ENCODE results near the gene EIF4EBP2.

The EIF4EBP2 gene

DNA sequence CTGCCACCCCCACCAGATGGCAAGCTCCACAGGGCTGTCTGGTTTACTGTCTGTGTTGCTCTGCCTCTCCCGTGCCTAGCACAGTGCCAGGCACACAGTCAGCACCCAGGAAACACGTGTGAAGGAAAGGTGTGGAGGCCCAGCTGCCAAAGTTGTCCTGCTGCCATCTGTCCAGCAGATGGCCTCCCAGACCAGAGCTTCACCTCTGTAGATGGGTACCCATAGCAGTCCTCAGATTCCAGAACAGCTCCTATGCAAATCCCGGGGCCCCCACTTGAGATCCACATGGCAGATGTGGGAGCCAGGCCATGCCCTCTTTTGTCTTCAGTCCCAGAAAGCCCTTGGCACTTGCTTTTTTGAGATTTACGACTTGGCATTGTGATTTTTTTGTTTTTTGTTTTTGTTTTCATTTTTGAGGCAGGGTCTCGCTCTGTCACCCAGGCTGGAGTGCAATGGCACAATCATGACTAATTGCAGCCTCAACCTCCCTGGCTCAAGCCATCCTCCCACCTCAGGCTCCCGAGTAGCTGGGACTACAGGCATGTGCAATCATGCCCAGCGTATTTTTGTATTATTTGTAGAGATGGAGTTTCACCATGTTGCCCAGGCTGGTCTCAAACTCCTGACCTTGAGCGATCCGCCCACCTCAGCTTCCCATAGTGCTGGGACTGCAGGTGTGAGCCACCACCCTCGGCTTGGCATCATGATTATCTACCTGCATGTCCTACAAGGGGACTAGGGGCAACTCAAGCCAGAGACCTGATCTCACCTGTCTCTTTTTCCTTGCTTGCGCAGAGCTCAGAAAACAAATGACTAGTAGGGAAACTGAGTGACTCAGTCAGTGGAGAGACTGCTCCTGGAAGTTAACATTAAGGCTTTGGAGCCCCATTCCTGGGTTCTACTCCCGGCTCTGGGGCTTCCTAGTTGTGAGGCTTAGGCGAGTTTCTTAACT lies 57.7 kb downstream of the EIF4EBP2 start:
- DNase-seq (ENCODE audit: low read depth) = no peak

DNA sequence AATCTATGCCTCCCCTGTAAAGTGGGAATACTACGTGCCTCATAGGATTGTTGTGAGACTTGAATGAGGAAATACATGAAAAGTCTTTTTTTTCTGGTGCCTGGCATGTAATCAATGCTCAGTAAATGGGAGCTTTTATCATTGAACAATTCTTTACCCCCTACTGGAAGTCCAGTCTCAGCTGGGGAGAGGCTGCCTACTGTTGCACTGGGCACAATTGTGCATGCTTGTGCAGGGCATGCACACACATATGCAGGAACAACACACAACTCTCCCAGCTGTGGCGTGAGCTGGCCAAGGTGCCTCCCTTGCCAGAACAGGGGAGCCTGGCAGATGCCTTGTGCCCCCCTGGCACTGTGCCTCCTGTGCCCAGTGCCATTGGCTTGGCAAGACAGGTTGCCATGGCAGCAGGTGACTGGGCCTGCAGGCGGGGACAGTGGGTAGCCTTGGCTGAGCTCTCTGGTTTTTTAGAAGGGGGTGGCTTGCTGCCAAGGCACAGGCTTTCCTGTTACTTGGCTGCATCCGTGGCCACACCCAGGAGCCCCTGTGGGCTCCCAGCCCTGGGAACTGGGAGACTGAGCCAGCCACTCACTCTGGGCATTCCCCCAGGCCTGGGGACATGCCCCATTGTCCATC lies 58.5 kb downstream of the EIF4EBP2 start:
- no peak for DNase-seq (ENCODE audit: low read depth)

DNA sequence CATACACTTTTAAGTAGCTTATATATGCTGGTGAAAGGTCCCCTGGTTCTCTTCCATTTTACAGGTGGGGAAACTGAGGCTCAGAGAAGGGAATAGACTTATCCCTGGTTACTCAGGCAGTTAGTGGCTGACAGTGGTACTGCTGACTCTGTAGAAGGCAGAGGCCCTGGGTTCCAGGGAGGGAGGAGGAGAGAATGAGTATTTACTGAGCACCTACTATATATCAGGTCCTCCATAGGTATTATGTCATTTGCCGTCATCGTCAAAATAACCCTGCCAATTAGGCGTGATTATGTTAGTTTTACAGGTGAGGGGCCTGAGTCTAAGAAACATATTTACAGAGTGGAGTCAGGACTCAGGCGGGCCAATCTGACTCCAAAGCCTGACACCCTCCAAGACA lies 61.3 kb downstream of the EIF4EBP2 start:
- no peak for DNase-seq (ENCODE audit: low read depth)

DNA sequence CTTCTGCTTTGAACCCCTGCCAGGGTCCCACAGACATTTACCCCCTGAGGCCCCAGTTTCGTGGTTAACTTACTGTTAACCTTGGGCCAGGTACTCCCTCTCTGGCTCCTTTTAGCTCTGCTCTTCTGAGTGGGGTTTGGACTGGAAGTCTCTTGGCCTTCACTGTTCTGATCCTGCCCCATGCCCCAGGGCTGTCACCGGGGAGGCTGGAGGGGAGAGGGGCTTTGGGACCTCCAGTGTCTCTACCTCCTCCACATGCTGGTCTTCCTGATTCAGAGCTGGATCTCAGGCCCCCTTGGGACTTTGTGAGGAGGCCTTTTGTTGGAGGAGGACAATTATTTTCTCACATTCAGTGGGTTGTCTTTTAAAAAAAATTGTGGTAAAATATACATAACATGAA lies 61.9 kb downstream of the EIF4EBP2 start:
- DNase-seq (ENCODE audit: low read depth) = no peak

DNA sequence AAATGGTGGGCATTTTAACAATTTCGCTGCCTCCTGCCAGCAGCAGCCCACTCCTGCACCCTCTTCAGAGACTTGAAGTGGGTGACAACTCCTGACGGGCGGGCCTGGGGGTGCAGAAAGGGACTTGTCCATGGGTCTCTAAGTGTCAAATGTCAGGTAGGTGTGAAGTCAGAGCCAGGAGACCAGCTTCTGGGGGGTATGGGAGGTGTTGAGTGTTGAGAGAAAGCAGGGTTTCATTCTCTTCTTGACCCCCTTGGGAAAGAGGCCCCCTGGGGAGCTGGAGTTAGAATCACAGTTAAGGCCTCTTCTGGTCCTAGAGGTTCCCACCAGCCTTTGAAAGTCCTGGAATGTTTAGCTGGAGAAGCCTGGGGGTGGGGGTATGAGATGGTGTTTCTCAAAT lies 63.0 kb downstream of the EIF4EBP2 start:
- DNase-seq (ENCODE audit: low read depth) = no peak

DNA sequence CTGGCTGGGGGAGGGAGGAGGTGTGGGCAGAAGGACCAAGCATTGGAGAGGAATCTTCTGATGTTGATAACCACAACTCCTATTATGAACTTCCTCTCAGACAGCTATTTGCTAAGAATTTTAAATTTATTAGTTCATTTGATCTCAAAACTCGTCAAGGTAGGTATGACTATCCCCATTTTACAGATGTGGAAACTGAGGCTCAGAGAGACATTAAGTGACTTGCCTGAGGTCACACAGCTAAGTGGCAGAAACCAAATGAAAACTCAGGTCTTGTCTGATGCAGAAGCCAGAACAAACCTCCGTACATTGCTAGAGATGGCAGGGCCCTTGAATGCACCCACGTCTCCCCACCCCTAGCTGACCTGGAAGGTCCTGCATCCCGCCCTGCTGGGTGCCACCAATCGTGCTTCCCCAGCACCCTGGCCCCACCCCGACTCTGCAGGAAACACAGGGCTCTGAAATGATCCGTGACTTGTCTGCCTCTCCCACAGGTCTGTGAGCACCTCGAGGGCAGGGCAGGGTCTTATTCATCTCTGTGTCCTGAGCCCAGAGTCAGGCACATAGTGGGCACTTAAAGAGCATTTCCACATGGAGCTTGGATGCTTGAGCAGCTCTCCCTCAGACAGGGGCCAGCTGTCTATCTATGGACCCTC lies 69.0 kb downstream of the EIF4EBP2 start:
- no peak for DNase-seq (ENCODE audit: low read depth)

DNA sequence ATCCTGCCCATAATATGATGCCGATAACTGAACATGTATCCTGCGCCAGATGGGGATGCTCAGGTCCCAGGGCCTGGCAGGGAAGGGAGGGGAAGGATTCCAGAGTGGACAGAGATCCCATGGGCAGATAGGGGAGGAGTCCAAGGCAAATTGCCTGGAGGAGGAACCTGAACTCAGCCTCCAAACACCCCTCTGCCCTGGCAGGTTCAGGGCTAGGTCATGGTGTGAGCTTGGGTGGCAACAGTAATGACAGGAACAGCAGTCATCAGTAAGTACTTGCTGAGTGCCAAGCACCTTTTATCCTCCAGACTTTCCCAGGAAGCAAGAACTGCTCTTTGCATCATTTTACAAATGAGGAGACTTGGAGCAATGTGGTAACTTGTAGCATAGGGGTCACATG lies 70.8 kb downstream of the EIF4EBP2 start:
- DNase-seq (ENCODE audit: low read depth) = no peak

DNA sequence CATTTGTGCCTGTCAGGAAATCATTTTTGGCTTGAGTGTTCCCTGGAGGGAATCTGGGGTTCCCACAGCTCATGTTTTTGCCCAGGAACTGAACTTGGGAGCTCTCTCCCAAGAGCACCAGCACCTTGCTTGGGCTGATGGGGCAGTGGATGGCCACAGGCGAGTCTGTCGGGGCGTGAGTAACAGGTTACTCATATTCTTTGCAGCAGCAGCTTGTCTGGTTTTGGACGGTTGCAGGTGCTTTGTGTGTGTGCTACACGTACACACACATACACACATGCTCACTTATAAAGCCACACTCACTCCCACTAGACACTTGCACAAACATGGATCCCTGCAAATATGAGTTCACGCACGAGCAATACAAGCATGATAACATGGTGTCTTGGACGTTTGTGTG lies 71.7 kb downstream of the EIF4EBP2 start:
- no peak for DNase-seq (ENCODE audit: low read depth)

DNA sequence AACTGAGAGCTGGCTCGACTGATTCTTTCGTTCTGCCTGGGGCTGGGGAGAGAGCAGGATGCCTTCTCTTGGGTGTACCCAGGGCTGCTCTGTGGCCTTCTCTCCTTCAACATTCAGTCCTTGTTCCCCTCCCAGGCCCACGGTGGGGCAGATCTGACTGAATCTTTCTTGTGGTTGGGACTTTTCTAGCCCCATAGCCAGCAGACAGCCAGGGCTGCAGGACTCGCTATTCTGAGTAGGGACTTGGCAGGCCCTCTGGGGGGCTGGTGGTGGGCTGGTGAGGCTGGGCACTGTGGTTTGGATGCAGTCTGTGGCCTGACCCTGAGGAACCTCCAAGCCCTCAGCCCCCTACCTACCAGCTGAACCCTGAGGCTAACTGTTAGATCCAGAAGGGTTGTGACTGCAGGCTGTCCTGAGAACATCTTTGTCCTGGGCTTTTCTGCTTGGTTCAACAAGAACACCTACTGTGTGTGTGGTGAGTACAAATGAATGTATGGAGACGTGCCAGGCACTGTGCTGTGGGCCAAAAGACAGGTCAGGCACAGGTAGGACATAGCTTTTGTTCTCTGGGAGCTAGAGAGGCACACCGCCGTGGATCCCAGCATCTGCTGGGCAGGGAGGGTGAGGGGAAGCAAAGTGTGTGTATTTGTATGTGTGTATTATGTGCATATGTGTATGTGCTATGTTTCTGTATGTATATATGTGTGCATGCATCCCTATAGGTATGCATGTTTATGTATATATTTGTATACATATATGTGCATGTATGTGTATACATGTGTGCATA lies 72.5 kb downstream of the EIF4EBP2 start:
- no peak for DNase-seq (ENCODE audit: low read depth)

DNA sequence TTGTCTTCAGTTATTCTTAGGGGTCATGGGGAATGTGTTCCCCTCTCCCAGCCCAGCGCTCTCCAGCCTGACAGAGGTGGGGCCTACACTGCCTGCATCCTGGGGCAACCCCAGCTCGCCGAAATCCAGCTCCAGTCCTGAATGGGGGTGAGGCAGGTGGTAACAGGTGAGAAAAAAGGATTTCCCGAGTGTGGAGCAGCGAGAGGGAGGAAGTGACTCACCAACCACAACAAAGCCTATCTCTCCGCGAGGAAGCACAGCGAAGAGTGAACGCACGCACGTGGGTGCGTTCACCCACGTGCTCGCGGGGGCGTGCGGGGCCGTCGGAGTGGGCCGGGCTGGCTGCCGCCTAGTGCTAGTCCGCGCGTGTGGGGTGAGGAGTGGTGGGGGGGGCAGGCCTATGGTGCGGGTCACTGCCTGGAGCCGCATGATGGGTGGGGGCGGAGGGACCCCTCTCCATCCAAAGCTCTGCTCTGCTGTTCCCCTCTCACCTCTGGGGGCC lies 73.8 kb downstream of the EIF4EBP2 start:
- DNase-seq (ENCODE audit: low read depth) = peak; percentile 72

All from T follicular helper cell (primary cell).